MG63 (cell line): ENCODE data around the gene POMT1. TPM values are rescaled to one million over a fixed set of nuclear protein-coding genes. Genes with fewer than 3 reads are reported as not detected.

Experiments
- DNase-seq: peaks from one replicate; pipeline ENCODE4 v3.0.0-alpha.2; 2020
- H3K27me3 ChIP-seq: fragments of 250-450 bp; sonication (Bioruptor Pico); 2 replicates; pipeline ENCODE4 v1.5.1; 2020; ENCODE audit warnings: mild to moderate bottlenecking, moderate library complexity
- H3K36me3 ChIP-seq: fragments of 250-450 bp; sonication (Bioruptor Pico); 2 replicates; pipeline ENCODE4 v1.5.1; 2020; ENCODE audit warnings: mild to moderate bottlenecking, moderate library complexity
- H3K4me3 ChIP-seq: fragments of 250-450 bp; sonication (Bioruptor Pico); 2 replicates; pipeline ENCODE4 v1.5.1; 2020; ENCODE audit warnings: mild to moderate bottlenecking, moderate library complexity
- H3K9me3 ChIP-seq: fragments of 250-450 bp; sonication (Bioruptor Pico); 2 replicates; pipeline ENCODE4 v1.5.1; 2020; ENCODE audit warnings: mild to moderate bottlenecking, moderate library complexity
- total RNA-seq: library from RNA; depleted of rRNA; stranded (reverse); fragments of >200 nt; shearing (Covaris generic); gene quantifications from 2 replicates; pipeline ENCODE4 v1.2.3, GENCODE V29; 2014; ENCODE audit warnings: low replicate concordance; rRNA removed

POMT1 gene
- total RNA-seq, 1 experiment from 2014 or later: 12.8 TPM

DNA sequence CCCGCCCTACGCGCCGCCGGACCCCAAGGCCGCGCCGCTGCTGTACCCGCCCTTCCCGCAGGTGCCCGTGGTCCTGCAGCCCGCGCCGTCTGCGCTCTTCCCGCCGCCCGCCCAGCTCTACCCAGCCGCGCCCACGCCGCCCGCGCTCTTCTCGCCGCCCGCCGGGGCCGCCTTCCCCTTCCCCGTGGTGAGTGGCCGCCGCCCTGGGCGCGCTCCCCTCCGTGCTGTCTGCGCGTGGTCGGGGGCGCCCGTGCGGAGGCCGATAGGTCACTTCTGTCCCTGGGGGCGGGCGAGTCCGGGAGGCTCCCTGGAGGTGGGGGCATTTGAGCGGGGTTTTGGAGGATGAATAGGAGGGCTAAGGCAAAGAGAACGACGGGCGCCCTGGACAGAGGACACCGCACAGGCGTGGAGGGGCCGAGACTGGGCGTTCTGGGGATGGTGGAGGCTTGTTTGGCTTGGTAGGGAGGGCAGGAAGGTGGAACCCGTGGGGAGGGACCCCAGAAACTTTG lies 52.2 kb downstream of the POMT1 start:
- Histone ChIP-seq H3K36me3 (no peaks in the 10 kb centered on the region), H3K27me3 (no peaks in the 10 kb centered on the region; the same call in 1 of the 2 replicates), H3K4me3 (no peak overlapping the region), H3K9me3 (no peaks in the 10 kb centered on the region)
- DNase-seq: no peak

DNA sequence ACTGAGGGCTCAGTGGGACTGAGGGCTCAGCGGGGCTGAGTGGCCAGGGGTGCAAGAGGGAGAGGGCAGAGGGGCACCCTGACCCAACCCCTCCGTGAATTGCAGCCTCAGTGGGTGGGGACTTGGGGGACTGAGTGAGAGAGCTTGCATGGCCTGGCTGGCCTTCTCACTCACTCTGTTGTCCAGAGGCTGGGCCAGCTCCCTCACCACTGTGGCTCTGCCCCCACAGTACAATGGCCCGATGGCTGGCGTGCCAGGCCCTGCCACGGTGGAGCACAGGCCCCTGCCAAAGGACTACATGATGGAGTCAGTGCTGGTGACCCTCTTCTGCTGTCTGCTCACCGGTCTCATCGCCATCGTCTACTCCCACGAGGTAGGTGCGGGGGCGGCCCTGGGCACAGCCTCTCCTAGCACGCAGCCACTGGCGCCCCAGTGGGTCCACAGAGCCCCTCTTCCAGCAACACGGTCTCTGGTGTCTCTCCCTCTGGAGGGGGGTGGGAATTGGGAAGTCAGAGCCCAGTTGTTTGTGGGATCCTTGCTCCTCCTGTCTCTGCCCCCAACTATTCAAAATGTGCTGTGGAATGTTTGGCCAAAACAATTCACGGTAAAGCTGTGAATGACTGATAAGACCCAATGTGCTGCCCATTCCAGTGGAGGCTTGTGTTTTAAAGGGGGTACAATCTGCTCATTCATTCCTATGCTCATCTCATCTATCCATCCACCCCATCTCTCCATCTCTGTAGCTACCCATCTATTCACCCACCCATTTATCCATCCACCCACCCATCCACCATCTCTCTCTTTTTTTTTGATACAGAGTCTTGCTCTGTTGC lies 53.3 kb downstream of the POMT1 start:
- no peaks in the 10 kb centered on the region for H3K9me3 ChIP-seq
- H3K36me3 ChIP-seq: no peaks in the 10 kb centered on the region
- DNase-seq: no peak
- H3K4me3 ChIP-seq: no peak overlapping the region
- H3K27me3 ChIP-seq: no peaks in the 10 kb centered on the region

DNA sequence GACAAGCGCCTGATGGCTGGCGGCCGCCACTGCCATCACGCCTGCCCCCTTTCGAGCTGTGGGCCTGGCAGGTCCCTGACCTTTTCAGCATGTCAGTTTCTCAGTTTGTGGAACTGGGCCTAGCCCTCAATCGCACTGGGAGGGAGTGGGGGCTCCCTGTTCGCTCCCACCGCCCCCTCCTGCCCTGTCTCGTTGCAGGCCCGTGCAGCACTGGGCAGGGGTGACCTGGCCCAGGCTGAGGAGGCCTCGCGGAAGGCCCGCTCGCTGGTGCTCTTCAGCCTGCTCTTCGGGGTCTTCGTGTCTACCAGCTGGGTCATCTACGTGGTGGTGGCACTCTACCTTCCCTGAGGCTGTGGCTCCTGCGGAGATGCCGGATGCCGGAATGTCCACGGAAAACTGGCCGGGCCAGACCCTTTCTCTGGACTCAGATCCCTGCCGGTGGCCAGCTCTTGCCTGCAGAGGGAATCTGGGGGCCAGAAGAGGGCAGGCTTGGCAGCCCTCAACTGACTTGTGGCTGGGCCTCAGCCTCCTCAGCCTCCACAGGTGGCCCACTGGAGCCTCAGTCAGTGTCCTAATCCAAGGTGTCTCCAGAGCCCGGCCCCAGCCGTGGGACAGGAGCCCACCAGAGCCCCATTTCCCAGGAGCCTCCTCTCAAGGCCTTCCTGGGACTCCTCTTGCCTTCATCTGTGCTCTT lies 55.3 kb downstream of the POMT1 start:
- H3K9me3 ChIP-seq: peaks cover 5% of the 10 kb centered on the region
- H3K36me3 ChIP-seq: no peaks in the 10 kb centered on the region
- no peak overlapping the region for H3K4me3 ChIP-seq
- H3K27me3 ChIP-seq: no peaks in the 10 kb centered on the region
- DNase-seq: no peak

DNA sequence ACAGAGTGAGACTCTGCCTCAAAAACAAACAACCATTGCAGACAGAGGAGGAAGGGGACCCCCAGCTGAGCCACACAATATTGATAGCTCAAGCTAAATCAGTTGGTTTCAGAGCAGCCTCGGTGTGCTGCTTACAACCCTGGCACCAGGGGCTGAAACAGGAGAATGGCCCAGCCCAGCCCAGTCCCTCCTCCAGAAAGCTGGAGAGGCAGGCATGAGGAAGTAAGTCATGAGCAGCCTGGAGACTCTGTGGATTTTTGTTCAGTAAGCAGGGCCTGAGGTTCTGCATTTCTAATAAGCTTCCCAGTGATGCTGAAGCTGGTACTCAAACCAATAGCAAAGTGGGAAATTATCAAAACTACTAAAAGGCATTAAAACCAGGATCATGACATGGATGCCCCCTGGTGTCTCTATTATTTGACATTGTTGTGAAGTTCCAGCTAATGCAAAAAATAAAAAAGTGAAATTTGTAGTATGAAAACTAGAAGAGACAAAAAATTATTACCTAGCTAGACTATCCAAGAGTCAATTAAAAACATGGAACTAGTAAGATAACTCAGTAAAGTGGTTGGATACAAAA lies 56.8 kb downstream of the POMT1 start:
- H3K27me3 ChIP-seq: no peaks in the 10 kb centered on the region
- DNase-seq: no peak
- no peak overlapping the region for H3K4me3 ChIP-seq
- H3K36me3 ChIP-seq: no peaks in the 10 kb centered on the region
- peaks cover 5% of the 10 kb centered on the region for H3K9me3 ChIP-seq

DNA sequence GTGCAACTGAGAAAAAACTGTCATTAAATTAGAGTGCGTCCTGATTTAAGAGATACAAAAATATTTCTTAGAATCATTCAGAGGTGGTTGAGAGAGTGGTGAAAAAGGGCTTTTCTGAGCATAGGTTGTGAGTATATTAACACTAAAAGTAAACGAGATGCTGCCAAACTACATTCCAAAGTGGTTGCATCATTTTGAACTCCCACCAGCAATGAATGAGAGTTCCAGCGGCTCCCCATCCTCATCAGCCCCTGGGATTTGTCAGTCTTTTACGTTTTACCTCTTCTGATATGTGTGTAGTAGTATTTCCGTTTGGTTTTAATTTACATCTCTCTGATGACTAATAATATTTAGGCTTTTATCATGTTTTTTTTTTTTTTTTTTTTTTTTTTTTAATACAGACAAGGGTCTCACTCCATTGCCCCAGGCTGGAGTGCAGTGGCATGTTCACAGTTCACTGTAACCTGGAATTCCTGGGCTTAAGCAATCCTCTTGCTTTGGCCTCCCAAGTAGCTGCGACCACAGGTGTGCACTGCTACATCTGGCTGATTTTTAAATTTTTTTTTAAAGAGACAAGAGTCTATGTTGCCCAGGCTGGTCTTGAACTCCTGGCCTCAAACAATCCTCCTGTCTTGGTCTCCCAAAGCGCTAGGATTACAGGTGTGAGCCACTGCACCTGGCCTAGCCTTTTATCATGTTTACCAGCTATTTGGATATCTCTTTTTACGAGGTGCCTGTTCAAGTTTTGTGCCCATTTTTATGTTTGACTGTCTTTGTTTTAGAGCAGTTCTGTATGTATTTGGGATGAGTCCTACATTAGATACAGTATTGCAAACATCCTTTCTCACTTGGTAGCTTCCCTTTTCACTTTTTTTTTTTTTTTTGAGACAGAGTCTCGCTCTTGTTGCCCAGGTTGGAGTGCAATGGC lies 59.6 kb downstream of the POMT1 start:
- no peak for DNase-seq
- Histone ChIP-seq H3K9me3 (peaks cover 5% of the 10 kb centered on the region), H3K36me3 (no peaks in the 10 kb centered on the region), H3K4me3 (no peak overlapping the region), H3K27me3 (no peaks in the 10 kb centered on the region)

DNA sequence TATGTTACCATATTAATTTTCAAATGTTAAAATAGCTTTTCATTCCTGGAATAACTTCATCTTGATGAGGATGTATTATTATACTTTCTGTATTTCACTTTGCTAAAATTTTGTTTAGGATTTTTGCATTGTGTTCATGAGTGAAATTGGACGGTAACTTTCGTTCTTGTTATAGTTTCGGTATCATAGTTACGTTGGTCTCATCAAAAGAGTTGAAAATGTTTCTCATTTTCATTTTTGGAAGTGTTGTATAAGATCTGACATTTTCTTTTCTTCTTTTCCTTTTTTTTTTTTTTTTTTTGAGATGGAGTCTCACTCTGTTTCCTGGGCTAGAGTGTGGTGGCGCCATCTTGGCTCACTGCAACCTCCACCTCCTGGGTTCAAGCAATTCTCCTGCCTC lies 62.7 kb downstream of the POMT1 start:
- DNase-seq: no peak
- Histone ChIP-seq H3K4me3 (no peak overlapping the region), H3K9me3 (peaks cover 5% of the 10 kb centered on the region), H3K36me3 (no peaks in the 10 kb centered on the region), H3K27me3 (no peaks in the 10 kb centered on the region)

DNA sequence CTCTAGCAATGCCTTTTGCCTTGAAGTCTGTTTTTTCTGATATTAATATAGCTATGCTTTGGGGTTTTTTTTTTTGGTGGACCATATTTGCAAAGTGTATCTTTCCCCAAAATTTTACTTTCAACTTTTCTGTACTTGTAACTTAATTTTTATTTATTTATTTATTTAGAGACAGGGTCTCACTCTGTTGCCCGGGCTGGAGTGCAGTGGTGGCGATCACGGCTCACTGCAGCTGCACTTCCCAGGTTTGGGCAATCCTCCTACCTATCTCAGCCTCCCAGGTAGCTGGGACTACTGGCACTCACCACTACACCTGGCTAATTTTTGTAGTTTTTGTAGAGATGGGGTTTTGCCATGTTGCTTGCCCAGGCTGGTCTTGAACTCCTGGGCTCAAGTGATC lies 63.4 kb downstream of the POMT1 start:
- peaks cover 5% of the 10 kb centered on the region for H3K9me3 ChIP-seq
- H3K4me3 ChIP-seq: no peak overlapping the region
- no peaks in the 10 kb centered on the region for H3K27me3 ChIP-seq
- H3K36me3 ChIP-seq: no peaks in the 10 kb centered on the region
- DNase-seq: no peak

DNA sequence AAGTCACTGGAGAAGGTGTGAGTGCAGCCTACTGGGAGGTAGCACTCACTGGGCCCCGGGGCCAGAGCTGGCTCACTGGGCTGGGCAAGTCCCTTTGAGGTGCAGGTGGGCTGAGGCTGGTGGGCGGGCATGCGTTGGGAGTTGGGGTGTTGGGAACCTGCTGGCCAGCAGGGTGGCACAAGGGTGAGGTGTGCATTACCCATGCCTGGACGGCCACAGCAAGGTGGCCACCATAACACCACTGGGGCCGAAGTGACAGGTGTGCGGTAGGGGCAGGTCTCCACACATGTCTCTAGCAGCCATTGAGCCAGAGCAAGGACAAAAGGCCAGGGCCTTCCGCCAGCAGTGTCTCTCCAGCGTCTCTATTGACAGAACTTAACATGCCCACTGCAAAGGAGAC lies 65.2 kb downstream of the POMT1 start:
- H3K4me3 ChIP-seq: no peak overlapping the region
- no peaks in the 10 kb centered on the region for H3K36me3 ChIP-seq
- H3K27me3 ChIP-seq: no peaks in the 10 kb centered on the region
- no peak for DNase-seq
- H3K9me3 ChIP-seq: no peaks in the 10 kb centered on the region

Other genes with a start within 250 kb of the POMT1 start
- 0.64 and 0.82 TPM in 2 replicates for gene FAM78A, start 226.4 kb upstream of the POMT1 start, total RNA-seq
- 8.1 and 16.3 TPM in 2 replicates for gene PLPP7, start 213.2 kb upstream of the POMT1 start, total RNA-seq
- gene PRRC2B, start 108.8 kb upstream of the POMT1 start, total RNA-seq: 24.0 and 39.2 TPM in 2 replicates
- 19.3 and 30.6 TPM in 2 replicates for gene UCK1, start 28.3 kb downstream of the POMT1 start, total RNA-seq
- not detected in 2 replicates for gene PRRT1B, start 42.6 kb downstream of the POMT1 start, total RNA-seq
- 19.0 and 31.3 TPM in 2 replicates for gene RAPGEF1, start 237.2 kb downstream of the POMT1 start, total RNA-seq